VCaP (cell line): ENCODE results near the gene MAP2K4.
"Not testable (repeated sequence)": the region's sequence is repeated elsewhere in the genome, so short reads cannot be mapped to it uniquely, and the experiment has no call there.

Source experiments
- H3K27ac ChIP-seq: fragments of 450-650 bp; 2 replicates; pipeline ENCODE4 v1.5.1; 2017
- CTCF ChIP-seq: fragments of 450-650 bp; conservative IDR thresholded peaks from 2 replicates; pipeline ENCODE4 v1.5.1; 2017; ENCODE audit warnings: mild to moderate bottlenecking, moderate library complexity

Gene MAP2K4

GRCh38 chr17:12137859-12138258 is 117.2 kb downstream of the MAP2K4 start:
- no peak overlapping the region for H3K27ac ChIP-seq
- TF ChIP-seq CTCF = no peak

GRCh38 chr17:12140685-12141084 is 120.0 kb downstream of the MAP2K4 start:
- no peak overlapping the region for H3K27ac ChIP-seq
- no peak for TF ChIP-seq CTCF

- H3K27ac ChIP-seq = not testable (repeated sequence)
These were observed 141.5 kb downstream of the MAP2K4 start for GRCh38 chr17:12162187-12162586.

GRCh38 chr17:12164085-12164484 is 143.4 kb downstream of the MAP2K4 start:
- H3K27ac ChIP-seq = no peak overlapping the region
- TF ChIP-seq CTCF = no peak

GRCh38 chr17:12178644-12179330 is 158.1 kb downstream of the MAP2K4 start:
- no peak overlapping the region for H3K27ac ChIP-seq

GRCh38 chr17:12180644-12181261 is 160.1 kb downstream of the MAP2K4 start:
- H3K27ac ChIP-seq = no peak overlapping the region

More at GRCh38 chr17:12178644-12179330, 158.1 kb downstream of the MAP2K4 start:
- no peak for TF ChIP-seq CTCF

GRCh38 chr17:12187658-12188057 is 167.0 kb downstream of the MAP2K4 start:
- H3K27ac ChIP-seq = no peak overlapping the region
- no peak for TF ChIP-seq CTCF

More at GRCh38 chr17:12180644-12181261, 160.1 kb downstream of the MAP2K4 start:
- peak; percentile 79 for TF ChIP-seq CTCF

- no peak for TF ChIP-seq CTCF
- H3K27ac ChIP-seq = no peak overlapping the region
These were observed 172.6 kb downstream of the MAP2K4 start for GRCh38 chr17:12193144-12193735.
